Prostate gland (tissue), 2 donors: Measurements from ENCODE around the gene HMGCS2.

Source experiments
- CTCF ChIP-seq, 4 experiments: fragments of 200-600 bp in 2 of 4; fragments of 450-650 bp in 2 of 4; sonication (generic) in 2 of 4; IDR thresholded peaks; 1 replicate in 3 of 4; 2 replicates in 1 of 4; pipeline ENCODE4 v1.5.1; 2016 to 2019; ENCODE audit warnings: antibody characterized with exemption in 4 of 4, mild to moderate bottlenecking in 2 of 4, moderate library complexity in 2 of 4
- POLR2A ChIP-seq: fragments of 450-650 bp; IDR thresholded peaks from one replicate; pipeline ENCODE4 v1.6.1; 2016; ENCODE audit warnings: antibody characterized with exemption, mild to moderate bottlenecking
- POLR2AphosphoS5 ChIP-seq: sonication (generic); formaldehyde crosslinking; IDR thresholded peaks from one replicate; pipeline ENCODE4 v1.6.1; 2017; ENCODE audit warnings: antibody characterized with exemption

GRCh38 chr1:119762409-119762808 is 6.3 kb downstream of the HMGCS2 start:
- TF ChIP-seq CTCF (IDR thresholded peaks at IDR 0.05) (no peak), POLR2AphosphoS5 (no peak), POLR2A (no peak)
